NK-92 (cell line): ENCODE measurements around the gene SYNE1.
"Not testable (repeated sequence)": the region's sequence is repeated elsewhere in the genome, so short reads cannot be mapped to it uniquely, and the experiment has no call there.

ENCODE experiments used
- DNase-seq: peaks from one replicate; lab custom pipeline; 2025; ENCODE audit not compliant: unreplicated experiment; lab: John Stamatoyannopoulos, UW

SYNE1 gene

DNA sequence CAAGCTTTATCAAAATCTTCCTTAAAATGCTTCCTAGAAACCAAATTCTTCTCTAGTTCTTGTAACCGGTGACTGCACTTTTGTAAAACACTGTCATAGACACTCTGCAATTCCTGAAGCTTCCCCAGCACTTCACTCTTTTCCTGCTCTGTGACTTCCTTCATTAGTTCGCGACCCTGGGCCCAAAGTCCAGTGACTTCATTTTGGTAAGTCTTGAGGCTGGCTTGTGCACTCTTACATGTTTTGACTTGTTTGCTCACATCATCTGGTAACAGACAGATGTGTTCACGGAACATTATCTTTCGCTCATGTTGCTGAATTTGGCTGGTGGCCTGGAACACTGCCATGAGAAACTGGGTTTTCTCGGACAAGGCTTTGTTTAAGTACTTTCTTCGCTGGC lies 306.2 kb downstream of the SYNE1 start:
- DNase-seq, result no peak

DNA sequence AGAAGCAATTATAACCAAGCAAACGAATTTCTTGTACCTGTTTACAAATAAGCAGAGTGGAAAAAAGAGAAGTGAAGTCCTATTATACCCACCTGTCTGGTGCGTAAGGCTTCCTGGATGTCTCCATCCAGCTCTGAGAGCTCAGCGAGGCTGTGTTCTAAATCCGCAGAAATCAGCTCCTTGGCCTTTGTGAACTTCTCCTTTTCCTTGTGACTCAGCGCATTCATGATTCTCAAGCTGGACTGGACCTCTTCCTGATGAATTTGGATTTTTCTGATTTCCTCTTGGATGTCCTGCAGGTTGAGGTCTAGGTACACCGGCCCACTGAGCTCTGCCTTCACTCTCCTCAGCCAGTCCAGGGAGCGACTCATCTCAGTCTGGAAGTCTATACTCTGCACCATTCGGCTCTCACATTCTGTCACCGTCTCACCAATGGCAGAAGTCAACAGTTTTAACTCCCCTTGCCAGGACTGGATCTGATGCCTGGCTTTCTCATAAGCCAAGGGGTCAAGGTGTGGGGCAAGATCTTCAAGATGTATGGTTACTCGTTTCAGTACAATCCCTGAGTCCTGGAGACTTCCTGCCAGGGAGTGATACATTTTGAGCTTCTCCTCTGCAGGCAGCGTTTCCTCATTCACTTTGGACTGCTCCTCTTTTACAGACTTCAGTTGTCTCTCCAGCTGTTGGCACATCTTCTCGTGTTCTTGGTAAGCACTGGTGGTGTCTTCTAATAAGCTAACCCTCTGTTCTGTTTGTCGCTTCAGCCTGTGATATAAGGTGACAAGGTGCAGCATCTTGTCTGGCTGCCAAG lies 307.3 kb downstream of the SYNE1 start:
- no peak for DNase-seq

DNA sequence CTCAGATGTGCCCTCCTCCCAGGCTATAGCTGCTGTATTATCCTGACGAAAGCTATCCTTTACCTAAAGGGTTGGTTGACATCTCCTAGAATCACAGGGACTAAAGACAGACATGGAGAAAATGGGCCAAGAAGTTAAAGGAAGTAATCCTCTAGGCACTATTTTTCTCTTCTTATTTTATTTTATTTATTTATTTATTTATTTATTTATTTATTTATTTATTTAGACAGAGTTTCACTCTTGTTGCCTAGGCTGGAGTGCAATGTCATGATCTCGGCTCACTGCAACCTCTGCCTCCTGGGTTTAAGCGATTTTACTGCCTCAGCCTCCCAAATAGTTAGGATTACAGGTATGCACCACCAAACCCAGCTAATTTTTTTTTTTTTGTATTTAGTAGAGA lies 309.0 kb downstream of the SYNE1 start:
- not testable (repeated sequence) for DNase-seq

DNA sequence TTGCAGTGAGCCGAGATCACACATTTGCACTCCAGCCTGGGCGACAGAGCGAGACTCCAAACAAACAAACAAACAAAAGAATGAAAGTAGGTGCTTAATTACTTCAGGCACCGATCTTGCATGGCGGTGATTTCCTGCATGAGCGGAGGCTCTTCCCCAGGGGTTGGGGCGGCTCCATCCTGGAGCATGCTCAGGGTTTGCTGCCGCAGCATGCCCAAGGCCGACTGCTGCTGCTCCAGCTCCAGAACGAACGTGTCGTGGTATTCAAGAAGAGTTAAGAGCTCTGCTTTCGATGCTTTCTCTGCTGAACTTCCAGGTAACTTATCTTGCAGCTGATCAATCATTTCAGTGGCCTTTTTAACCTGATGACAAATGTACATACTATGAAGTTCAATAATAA lies 313.8 kb downstream of the SYNE1 start:
- DNase-seq, result no peak

DNA sequence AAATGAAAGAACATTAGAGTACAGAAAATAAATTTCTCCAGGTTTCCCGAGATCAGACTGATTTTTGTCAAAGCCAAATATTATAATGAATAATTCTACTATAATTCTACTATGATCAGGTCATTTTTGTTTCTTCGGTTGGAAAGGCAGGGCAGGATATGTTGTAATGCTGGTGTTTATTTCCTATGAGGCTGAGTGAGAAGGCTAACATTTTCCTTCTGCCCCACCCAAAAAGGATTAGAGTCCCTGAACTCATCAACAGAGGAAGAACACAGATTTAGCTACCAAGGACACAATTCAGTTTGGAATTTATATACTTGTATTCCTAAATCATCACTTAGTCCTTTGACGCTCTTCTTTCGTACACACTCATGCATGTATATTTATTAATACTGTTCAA lies 318.9 kb downstream of the SYNE1 start:
- DNase-seq, result no peak

DNA sequence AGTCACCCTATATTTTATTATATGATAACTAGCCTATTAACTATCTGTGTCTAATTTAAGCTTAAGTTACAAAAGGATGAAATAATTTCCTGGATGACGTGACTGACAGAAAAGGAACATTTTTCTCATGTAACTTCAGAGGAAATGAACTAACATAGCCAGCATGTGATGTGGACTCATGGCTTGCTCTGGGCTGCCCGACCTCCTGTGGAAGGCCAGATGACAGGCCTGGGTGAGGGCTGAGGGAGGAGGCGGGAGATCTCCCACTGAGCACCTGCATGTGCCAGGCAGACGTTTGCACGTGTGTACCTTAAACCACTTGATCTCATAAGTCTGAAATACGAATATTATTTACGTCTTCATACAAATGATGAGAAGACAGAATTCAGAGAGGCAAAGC lies 321.1 kb downstream of the SYNE1 start:
- no peak for DNase-seq

DNA sequence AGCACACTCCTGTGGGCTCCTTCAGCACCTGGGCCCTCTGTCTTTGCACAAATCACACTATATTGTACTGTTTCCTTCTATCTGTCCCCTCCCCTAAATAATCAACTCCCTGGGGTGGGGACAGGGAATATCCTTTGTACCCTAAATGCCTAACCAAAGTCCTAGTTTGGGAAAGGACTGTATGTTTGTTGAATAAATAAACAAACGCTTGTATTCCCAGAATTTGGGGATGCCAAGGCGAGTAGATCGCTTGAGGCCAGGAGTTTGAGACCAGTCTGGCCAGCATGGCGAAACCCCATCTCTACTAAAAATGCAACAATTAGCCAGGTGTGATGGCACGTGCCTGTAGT lies 322.7 kb downstream of the SYNE1 start:
- no peak for DNase-seq

DNA sequence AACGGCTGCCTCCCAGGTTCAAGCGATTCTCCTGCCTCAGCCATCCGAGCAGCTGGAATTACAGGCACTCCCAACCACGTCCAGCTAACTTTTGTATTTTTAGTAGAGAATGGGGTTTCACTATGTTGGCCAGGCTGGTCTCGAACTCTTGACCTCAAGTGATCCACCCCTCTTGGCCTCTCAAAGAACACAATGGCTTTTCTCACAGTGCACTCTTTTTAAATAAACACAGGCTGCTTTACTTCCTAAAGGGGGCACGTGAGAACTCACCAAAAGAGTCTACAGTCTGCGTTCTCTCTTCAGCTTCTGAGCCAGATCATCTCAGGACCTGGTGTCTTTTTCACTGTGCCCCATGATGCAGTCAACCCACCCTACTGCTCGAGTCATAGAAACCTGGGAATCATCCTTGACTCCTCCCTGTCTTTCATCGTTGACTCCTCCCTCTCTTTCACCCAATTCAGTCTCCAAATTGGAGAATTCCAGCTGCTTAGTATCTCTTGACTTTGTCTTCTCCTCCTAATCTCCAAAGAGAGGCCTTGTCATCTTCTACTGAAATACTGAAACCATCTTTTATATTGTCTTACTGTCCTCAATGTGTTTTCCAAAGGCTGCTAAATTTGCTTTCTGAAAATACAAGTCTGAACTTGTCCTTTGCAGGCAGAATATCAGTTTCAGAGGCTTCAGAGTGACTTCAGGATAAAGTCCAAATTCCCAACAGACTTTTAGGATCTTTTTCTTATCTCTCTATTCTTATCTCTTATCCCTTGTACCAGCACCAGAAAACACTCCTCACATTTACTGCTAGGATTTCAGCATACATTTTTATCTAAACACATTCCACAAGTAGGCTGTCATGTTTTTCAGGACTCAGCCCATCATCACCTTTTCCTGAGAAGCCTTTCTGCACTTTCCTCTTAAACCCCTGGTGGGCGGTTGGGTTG lies 323.4 kb downstream of the SYNE1 start:
- no peak for DNase-seq

DNA sequence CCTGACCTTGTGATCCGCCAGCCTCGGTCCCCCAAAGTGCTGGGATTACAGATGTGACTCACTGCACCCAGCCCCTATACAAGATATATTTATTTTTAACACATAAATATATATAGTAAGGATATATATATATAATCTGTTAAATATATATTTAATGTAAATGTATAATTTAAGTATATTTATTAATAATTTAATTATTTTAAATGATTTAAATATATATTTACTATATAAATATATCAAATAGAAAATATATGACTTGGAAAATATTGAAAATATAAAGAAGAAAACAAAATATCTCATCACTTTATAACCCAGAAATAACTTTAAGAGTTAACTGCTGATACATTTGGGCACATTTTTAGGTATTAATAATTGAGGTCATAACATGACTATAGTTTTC lies 324.7 kb downstream of the SYNE1 start:
- no peak for DNase-seq

DNA sequence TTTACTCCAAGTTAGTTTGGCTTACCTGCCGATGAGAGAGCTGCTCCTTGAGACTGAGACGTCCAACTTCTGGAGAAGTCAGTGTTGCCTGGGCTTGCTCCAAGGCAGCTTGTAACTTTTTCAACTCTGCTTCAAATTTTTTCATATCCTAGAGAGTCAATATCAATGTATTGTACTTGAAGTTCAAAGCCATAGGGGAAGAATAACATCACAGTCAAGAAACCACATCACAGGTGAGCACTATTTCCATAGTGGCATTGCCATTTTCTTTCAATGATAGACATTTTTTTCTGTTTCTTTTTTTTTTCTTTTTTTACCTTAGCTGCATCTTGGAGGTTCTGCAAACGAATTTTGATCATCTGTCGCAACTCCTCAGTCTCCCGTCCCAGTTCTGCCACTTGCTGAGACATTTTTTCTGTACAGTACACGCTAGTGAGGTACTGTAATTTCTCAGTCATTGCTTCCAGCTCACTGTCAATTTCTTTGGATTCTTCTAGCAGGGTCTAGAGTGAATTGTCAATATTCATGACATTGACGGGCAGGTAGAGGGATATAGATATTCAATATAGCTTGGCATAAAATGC lies 326.7 kb downstream of the SYNE1 start:
- DNase-seq, result no peak

DNA sequence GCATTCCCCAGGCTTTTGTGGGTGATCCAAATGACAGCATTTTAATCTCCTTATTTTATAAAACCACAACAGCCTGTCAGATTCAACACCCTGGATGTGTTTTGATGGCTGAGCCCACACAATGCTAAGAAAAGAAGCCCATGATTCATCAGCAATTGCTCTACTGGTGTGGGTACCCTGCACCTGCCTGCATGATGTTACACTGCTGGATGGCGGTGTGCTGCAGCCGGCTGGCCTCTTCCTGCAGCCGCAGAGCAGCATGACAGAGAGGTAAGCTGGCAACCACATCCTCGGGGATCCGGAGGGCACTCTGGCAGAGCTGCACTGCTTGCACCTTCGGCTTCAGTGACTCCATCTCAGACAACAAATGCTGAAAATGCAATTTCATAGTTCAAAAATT lies 327.5 kb downstream of the SYNE1 start:
- DNase-seq, result no peak

DNA sequence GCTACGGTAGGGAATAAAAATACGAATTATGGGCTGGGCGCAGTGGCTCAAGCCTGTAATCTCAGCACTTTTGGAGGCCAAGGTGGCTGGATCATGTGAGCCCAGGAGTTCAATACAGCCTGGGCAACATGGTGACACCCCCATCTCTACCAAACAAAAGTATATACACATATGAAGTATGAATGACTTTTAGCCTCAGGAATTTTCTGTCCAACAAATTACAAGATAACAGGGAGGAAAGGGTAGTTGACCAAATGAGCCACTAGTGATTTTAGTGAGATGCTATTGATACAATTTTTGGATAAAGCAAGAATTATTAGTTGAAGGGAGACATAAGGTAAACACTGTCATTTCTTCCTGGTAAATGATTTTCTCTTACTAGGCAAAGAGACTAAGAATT lies 328.2 kb downstream of the SYNE1 start:
- no peak for DNase-seq

DNA sequence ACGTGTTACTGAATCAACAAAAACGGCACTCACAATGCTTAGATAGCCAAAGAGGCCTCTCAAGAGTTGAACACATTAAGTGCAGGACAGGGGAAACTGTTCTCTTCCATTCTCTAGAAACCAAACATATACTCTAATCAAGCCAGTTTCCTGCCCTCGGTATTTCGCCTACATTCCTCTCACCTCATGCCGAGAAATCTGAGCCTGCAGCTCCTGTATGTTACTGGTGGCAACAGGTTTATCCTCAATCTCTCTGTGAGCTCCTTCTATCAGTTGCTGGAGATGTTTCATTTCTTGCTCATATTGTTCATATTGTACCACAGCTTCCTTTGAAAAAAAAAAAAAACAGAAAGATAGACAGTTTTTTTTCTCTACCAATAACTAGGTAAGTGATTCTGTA lies 328.9 kb downstream of the SYNE1 start:
- DNase-seq, result no peak

DNA sequence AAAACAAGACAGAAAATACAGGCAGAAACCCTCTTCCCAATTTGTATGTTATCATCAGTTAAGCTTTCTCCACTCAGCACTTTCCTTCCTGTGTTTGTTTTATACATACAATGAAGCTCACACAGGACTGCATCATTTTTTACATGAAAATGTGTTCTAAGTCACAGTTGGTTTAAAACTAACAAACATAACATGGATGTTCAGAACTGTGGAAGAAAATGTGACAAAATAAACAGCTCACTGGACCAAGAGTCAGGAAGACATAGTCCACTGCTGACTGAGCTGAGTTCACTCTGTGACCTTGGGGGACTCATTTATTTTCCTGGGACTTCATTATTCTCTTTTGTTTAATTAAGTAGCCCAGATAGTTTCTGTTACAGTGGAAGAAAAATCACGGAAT lies 331.5 kb downstream of the SYNE1 start:
- no peak for DNase-seq

DNA sequence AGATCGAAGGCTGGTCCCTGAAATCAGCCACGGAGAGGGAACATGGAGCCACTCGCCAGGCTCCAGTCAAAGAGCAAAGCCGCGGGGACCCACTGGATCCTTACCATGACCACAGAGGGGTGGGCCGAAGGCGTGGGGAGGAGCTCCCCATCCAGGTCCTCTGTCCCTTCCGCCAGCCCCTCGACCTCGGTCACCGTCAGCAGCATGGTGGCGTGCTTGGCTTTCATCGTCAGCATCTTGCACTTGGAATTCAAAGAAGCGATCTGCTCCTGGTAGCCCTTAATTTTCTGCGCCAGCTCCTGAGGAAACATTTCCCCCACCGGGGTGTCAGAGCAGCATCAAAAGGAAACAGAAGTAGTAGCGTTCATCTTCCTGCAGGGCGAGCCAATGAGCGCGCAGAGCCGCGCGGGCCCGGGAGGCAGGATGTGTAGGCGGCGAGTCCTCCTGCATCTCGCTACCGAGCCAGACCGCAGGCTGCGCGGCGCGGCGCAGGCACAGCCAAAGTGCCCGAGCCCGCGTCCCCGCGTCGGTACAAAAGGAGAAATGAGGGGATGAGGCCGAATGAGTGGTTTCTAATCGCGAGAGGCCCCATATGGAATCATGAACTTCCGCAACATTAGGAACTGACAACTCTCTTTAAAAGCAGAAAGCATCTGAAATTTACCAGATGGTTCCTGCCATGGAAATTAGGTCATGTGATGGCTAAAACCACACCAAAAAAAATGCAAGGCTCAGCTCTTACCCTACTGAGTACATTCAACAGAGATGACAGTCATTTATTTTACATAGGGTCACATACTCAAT lies 335.2 kb downstream of the SYNE1 start:
- DNase-seq, result peak; percentile 19

DNA sequence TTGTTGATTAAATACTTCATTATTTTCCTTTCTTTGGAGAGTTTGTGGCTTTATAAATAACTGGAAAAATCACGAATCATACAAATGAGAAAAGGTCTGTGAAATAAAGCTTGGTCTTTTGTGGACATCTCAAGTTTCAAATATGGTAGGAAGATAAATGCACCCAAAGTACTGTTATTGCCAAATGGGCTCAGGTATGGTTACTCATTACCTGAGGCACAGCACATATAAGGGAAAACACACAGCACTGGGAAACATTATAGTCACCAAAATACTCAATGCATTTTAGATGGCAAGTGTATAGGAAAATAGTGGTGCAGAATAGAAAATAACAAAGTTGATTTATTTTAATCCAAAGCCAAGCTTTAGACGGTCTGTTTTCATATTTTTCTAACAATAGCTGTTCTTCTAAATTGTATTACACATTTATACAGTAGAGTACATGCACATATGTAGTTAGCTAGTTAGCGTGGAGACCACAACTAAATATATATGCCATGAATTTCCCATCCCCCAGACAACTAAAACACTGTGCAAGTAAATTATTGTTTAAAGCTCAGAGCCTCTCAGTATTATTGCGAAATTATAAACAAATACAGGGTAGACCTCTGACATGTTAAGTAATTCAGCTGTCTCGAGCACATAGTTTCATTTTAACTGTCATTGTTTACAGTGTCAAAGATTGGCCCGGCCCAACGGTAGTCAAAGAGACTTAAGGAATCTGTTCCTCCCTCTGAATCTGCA lies 336.0 kb downstream of the SYNE1 start:
- DNase-seq, result no peak

DNA sequence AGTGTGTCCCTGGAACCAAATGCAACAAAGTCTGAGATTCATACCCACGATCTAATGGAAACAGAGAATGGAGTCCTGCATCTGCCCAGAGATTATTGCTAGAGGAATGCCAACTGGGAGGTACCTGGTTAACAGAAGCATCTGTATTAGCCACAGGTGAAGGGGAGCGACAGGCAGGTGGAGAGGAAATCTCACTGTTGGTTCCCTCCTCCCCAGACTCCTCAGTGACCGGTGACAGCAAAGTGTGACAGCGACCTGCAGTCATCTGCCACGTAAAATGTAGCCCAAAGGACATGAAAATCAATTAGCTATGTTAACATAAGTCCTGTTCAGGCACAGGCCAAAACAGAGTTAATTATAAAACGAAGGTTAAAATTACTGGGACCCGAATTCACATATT lies 336.6 kb downstream of the SYNE1 start:
- DNase-seq, result no peak

DNA sequence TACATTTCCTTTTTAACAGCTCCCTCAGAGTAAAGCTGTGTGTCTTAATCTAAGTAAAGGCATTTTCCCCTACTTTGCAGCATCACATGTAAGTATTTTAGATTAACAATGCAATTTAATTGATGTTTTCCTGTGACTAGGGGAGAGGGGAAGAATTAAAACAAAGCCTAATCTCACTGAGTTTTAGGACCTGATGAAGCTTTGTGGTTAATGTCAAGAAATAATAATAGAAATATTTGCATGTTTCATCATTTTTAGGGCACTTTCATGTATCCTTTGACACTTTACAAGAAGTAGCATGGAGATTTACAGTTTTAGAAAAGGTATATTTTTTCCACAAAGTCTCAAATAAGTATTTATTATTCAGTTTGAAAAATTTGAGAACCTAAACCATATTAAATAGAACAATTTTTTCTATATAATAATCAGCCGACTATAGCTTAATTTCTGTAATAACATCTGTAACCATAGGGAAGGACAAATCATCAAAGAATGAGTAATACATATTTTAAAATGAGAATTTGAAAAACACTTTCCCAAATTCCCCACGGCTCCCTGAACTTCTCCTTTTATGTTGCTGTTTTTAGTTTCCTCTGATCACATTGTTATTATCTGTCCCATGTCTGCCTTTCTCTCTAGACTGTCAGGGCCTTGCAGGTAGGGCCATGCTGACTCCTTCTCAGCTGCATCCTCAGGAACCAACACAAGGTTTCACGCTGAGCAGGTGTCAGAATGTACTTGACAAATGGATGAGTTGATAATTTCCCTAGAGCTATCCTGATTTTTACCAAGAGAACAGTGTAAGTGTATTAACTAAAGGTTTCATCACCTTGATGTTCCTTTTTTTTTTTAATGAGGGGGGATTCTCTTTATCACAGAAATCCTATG lies 338.1 kb downstream of the SYNE1 start:
- no peak for DNase-seq

DNA sequence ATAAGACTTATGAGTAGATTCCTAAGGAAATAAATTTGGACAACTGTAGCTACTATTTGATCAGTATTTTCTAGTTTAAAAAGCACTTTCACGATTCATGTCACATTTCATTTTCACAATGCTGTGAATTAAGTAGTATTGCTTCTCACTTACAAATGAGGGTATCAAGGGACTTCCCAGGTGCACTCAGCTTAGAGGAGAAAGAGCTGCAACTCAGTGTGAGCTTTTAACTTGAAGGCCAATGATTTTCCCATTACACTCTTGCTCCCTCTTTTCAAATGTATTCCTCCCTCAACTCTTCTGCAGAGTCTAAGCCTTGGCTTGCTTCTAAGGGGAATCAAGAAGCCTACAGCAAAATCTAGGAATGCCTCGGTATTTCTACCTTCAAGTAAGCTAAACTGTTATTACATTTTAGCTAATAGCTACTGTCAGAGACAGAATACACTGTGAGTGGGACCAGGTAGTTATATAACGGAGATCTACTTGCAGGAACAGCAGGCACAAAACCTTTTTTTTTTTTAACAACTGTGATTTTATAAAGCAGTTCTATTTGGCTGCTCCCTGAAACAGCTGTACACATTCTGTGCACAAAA lies 339.0 kb downstream of the SYNE1 start:
- no peak for DNase-seq
